Measurements from ENCODE around the gene TRAF2.
A peak's percentile ranks its signal among the peaks of the same experiment; 100 is the strongest.

TRAF2 gene

GRCh38 chr9:136952876-136953770 lies 66.8 kb downstream of the TRAF2 start:
- no peak for ATAC-seq

DNA sequence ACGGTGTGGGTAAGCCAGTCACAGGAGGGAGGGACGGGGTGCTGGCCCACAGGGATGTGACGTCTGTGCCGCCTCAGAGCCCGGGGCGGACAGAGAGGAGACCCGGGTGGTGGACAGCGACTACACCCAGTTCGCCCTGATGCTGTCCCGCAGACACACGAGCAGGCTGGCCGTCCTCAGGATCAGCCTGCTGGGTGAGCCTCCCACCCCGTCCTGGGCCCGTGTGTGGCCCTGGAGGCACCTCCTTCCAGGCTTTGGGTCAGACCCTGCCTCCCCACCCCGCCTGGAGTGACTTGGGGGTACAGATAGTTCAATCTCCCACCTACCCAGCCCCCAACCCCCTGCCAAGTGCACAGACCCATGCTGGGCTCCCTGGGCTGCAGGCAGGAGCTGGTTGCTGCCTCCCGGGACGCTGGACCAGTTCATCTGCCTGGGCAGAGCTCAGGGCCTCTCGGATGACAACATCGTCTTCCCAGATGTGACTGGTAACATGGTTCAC lies 67.5 kb downstream of the TRAF2 start:
- no peak for ATAC-seq

- ATAC-seq: no peak
Measured at GRCh38 chr9:136954270-136955083, 68.2 kb downstream of the TRAF2 start.

DNA sequence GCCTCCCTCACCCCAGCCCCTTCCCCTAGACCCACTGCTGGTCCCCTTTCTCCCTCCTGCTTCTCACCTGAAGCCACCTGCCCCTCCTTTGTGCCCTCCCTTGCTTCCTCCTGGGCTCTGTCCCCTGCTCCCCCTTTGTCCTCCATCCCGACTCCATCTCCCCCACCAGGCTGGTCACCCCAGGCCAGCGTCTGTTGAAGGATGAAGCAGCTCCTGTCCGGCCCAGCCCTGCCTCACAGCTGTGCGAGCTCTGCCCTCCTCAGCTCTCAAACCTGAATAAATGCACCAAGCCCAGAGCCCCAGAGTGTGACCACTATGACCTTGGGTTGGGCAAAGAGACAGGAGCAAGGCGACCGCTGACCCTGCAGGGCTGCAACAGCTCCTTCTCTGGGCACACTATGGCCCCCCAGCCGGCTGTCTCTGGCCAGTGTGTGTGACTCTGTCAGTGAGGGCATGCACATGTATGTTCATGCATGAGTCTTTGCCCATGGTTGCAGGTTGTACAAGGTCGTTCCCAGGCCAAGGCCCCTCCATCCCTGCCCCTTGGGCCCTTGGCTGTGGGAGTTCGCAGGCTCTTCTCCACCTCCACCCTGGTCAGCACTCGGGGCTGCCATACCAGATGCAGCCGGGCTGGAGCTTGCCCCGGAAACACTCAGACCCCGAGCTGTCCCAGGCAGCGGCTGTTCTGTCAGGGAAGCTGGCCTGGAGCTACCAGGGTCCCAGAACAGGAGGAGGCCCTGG lies 69.1 kb downstream of the TRAF2 start:
- ATAC-seq: no peak

DNA sequence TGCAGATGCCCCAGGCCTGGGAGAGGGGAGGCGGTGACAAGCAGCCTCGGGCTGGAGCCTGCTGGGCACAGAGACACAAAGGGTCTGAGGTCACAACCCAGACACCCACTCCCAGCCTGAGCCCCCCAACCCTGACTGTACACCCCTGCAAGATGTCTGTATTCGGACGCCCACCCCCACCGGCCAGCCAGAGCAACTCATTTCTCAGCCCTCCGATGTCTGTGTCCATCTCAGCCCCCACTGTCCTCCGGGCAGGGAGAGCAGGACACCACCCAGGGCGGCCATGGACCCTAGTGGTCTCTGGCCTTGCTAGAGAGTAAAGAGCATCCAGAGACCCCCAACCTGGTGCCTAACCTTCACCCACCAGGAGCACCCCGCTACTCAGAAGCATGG lies 69.6 kb downstream of the TRAF2 start:
- ATAC-seq: no peak

DNA sequence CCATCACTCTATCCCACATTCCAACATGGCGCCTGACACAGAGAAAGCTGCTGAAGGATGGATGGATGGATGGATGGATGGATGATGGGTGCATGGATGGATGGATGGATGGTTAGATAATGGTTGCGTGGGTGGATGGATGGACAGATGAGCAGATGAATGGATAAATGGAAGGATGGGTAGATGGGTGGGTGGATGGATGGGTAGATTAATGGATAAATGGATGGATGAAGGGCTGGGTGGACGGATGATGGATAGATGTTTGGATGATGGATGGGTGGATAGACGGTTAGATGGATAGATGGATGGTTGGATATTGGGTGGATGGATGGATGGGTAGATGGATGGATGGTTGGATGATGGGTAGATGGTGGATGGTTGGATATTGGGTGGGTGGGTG lies 70.3 kb downstream of the TRAF2 start:
- no peak for ATAC-seq

DNA sequence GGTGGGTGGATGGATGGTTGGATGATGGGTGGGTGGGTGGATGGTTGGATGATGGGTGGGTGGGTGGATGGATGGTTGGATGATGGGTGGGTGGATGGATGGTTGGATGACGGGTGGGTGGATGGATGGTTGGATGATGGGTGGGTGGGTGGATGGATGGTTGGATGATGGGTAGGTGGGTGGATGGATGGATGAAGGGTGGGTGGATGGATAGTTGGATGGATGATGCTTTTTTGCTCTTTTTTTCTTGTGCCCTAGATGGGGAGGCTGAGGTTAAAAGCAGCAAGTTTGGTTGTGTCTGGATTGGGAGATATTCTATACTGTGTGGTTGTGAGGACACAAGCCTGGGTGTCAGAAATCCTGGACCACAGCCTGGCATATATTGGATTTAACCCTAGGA lies 71.1 kb downstream of the TRAF2 start:
- no peak for ATAC-seq

DNA sequence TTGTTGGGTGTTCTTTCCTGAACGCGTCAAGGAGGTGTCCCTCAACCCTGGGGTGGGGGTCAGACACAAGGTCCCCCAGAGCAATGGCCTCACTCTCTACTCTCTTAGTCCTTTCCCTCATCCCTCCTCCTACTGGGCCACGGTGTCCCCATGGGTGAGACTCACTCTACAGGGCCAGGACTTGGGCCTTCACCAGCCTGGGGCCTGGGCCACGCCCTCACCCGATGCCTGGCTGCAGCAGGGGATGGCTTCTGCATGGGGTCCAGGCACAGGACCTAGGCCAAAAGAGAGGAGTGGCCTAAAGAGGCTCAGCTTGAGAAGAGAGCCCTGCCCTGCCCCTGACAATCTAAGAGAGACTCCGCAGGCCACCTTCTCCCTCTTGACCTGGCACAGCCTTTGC lies 71.6 kb downstream of the TRAF2 start:
- ATAC-seq: no peak

GRCh38 chr9:136958473-136958872 lies 72.2 kb downstream of the TRAF2 start:
- no peak for ATAC-seq

- ATAC-seq: peak in 1 of 2 donors; percentile 18
Measured at GRCh38 chr9:136958898-136959850, 72.9 kb downstream of the TRAF2 start.

DNA sequence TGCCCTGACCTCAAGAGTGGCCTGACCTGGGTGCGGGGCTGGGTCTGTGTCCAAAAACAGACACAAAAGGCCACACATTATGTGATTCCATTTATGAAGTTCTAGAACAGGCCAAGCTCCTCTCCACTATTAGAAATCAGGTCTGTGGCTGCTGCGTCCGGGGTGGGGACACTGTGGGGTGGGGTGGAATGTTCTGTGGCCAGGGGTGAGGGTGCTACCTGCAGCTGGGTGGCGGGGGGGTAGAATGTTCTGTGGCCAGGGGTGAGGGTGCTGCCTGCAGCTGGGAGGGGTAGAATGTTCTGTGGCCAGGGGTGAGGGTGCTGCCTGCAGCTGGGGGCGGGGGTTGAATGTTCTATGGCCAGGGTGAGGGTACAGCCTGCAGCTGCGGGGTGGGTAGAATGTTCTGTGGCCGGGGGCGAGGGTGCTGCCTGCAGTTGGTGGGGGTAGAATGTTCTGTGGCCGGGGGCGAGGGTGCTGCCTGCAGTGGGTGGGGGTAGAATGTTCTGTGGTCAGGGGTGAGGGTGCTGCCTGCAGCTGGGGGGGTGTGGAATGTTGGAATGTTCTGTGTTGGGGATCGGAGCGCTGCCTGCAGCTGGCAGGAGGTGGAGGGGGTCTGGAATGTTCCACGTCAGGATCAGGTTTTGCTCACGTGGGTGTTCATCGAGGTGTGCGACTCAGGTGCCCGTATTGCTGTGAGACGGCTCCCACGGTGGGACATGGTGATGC lies 74.1 kb downstream of the TRAF2 start:
- no peak for ATAC-seq

GRCh38 chr9:136960938-136961275 lies 74.6 kb downstream of the TRAF2 start:
- no peak for ATAC-seq

DNA sequence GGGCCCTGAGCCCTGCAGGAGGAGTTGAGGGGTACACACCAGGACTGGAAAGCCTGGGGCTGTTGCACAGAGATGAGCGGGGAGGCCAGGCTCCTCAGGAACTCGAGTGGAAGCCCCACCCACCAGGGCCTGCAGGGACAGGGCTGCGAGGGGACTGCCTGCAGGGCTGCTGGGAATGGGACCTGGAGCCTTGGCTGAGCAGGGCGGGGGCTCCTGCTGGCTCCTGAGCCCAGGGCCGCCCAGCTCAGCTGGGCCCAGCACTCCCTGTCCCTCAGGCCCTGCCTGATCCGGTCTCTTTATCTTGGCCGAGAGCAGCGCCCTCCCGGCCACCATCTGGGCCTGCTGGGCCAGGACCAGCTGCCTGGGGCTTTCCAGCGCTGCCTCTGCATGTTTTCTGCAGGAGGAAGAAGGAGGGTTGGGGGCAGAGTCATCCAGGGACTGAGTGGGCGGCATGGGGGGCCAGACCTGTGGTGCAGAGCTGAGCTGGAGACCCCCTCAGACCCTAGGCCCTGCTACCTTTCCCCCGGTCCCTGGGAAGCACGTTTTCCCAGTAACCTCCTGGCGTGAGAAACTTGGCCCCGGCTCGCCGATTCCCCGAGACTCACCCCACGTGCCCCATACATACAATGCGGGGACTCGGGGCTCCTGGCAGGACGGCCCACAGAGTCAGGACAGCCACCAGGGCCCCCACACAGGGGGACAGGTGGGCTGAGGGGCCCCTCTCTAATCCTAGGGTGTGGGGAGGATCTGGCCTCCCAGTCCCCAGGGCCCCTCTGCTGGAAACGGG lies 75.2 kb downstream of the TRAF2 start:
- no peak for ATAC-seq

- ATAC-seq: no peak
Measured at GRCh38 chr9:136962163-136962562, 75.8 kb downstream of the TRAF2 start.

DNA sequence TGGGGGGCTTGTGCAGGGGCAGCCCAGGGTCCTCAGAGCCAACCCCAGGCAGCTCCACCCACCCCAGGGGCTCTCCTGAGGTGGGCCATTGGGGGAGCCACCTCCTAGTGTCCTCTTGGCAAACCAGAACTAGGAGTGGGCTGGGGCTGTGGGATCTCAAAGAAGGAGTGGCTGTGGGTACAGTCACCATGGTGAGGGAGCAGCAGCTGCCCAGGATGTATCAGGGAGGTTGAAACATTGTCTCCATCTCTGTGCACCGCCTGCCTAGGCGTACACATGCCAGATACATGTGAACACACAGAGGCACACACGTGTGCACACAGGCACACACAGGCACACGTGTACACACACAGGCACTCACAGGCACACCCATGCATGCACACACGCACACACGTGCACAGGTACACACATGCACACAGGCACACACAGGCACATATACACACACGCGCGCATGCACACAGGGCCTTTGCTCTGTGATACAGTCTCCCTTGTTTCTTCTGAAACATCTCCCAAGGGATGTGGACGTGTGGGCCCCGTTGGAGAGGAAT lies 76.5 kb downstream of the TRAF2 start:
- ATAC-seq: no peak

- no peak for ATAC-seq
Measured at GRCh38 chr9:136963341-136963740, 77.0 kb downstream of the TRAF2 start.

- ATAC-seq: no peak
Measured at GRCh38 chr9:136963751-136964150, 77.4 kb downstream of the TRAF2 start.

GRCh38 chr9:136964171-136964689 lies 77.9 kb downstream of the TRAF2 start:
- ATAC-seq: no peak

DNA sequence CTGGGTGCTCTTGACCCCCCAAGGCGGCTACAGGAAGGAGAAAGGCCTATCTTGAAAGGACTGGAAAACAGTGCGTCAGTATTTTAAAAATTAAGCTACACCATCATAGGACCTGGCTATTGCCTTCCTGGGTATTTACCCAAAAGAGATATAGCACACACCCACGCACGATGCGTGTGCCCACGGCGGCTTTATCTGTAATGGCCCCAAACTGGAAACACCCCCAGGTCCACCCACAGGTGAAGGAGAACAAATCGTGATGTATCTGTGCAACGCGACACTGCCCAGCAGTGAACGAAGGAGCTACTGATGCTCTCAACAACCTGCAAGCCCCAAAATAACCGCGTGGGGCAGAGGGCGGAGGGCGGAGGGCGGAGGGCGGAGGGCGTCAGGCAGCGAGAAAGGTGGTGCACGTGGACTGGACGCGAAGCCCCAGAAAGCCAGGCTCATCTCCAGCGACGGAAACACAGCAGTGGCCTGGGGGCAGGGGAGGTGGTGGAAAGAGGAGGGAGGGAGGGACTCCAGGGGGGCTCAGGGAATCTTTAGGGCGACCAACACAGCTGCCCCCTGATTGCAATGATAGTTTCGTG lies 78.6 kb downstream of the TRAF2 start:
- ATAC-seq: no peak
